OCI-LY7 (cell line): ENCODE measurements around the gene CTNNA2. TPM values are rescaled to one million over a fixed set of nuclear protein-coding genes. Genes with fewer than 3 reads are reported as not detected.

ENCODE experiments used
- BruUV-seq: library from RNA; stranded (reverse); fragments of 400-500 nt; replicated peaks from 2 replicates; lab custom pipeline; 2021; lab: Mats Ljungman, UMichigan
- CTCF ChIA-PET: fragments of 300-600 bp; sonication (Branson Sonifier 250); formaldehyde crosslinking; loops from one replicate; lab custom pipeline; 2022; ENCODE audit warnings: antibody characterized with exemption; ENCODE audit not compliant: unreplicated experiment; lab: Charles Lee
- POLR2A ChIA-PET: fragments of 300-600 bp; sonication (Branson Sonifier 250); formaldehyde crosslinking; loops from one replicate; lab custom pipeline; 2022; ENCODE audit warnings: antibody characterized with exemption; lab: Charles Lee
- DNase-seq: peaks from one replicate; pipeline ENCODE4 v3.0.0-alpha.2; 2015; ENCODE audit warnings: low spot score
- H2AFZ ChIP-seq: fragments of 200-600 bp; sonication (generic), shearing (Covaris generic); 2 replicates; pipeline ENCODE4 v1.6.1; 2014; ENCODE audit warnings: mild to moderate bottlenecking, antibody characterized with exemption, low read length, moderate library complexity
- H3K27ac ChIP-seq: fragments of 200-600 bp; sonication (generic); 2 replicates; pipeline ENCODE4 v1.5.1; 2014; ENCODE audit warnings: mixed run types, low read depth, mild to moderate bottlenecking, moderate library complexity, low read length, inconsistent platforms; ENCODE audit not compliant: poor library complexity, severe bottlenecking
- H3K36me3 ChIP-seq: fragments of 200-600 bp; sonication (generic); 2 replicates; pipeline ENCODE4 v1.6.1; 2014; ENCODE audit warnings: mild to moderate bottlenecking, antibody characterized with exemption, low read length, moderate library complexity, mixed read lengths; ENCODE audit not compliant: insufficient read depth
- H3K4me1 ChIP-seq: fragments of 200-600 bp; sonication (generic); 2 replicates; pipeline ENCODE4 v1.5.1; 2014; ENCODE audit warnings: mild to moderate bottlenecking, low read length; ENCODE audit not compliant: insufficient read depth, poor library complexity, severe bottlenecking
- H3K4me2 ChIP-seq: fragments of 200-600 bp; sonication (generic); 2 replicates; pipeline ENCODE4 v1.6.1; 2014; ENCODE audit warnings: mild to moderate bottlenecking, low read length
- H3K4me3 ChIP-seq: fragments of 200-600 bp; sonication (generic); 2 replicates; pipeline ENCODE4 v1.5.1; 2014; ENCODE audit warnings: mild to moderate bottlenecking, low read depth, low read length; ENCODE audit not compliant: poor library complexity, severe bottlenecking
- H3K79me2 ChIP-seq: fragments of 200-600 bp; sonication (generic); 2 replicates; pipeline ENCODE4 v1.6.1; 2016; ENCODE audit warnings: low read depth, mild to moderate bottlenecking, low read length, moderate library complexity, mixed read lengths; ENCODE audit not compliant: insufficient read depth
- H3K9me2 ChIP-seq: fragments of 200-600 bp; sonication (generic); 2 replicates; pipeline ENCODE4 v1.6.1; 2016; ENCODE audit warnings: mild to moderate bottlenecking, low read length, mixed read lengths; ENCODE audit not compliant: insufficient read depth
- H3K9me3 ChIP-seq: fragments of 200-600 bp; sonication (generic); 2 replicates; pipeline ENCODE4 v1.6.1; 2014; ENCODE audit warnings: mild to moderate bottlenecking, mixed run types, low read length, mixed read lengths
- H4K20me1 ChIP-seq: fragments of 200-600 bp; sonication (generic); 2 replicates; pipeline ENCODE4 v1.6.1; 2014; ENCODE audit warnings: mild to moderate bottlenecking, antibody characterized with exemption, low read length, moderate library complexity, mixed read lengths; ENCODE audit not compliant: insufficient read depth
- CTCF ChIP-seq: fragments of 200-600 bp; sonication (generic); conservative IDR thresholded peaks from 2 replicates; pipeline ENCODE4 v1.5.1; 2014; ENCODE audit warnings: mild to moderate bottlenecking, antibody characterized with exemption, low read length, moderate library complexity, mixed read lengths
- EZH2phosphoT487 ChIP-seq: fragments of 200-600 bp; sonication (generic); IDR thresholded peaks from 2 replicates; pipeline ENCODE4 v1.6.1; 2018; ENCODE audit warnings: low read depth, borderline replicate concordance, mild to moderate bottlenecking, mixed run types, antibody characterized with exemption, low read length, moderate library complexity, mixed read lengths
- intact Hi-C: fragments of 100-400 bp; cut with micrococcal nuclease; formaldehyde crosslinking; loops from one replicate; pipeline ENCODE4 v1.10.0; 2022; ENCODE audit not compliant: unreplicated experiment
- total RNA-seq, 2 experiments: library from RNA; depleted of rRNA in 1 of 2; stranded (reverse); fragments of >200 nt in 1 of 2; shearing (Covaris generic) in 1 of 2; gene quantifications; 2 replicates each; pipeline ENCODE4 v1.2.3, GENCODE V29; 2014 to 2022

CTNNA2 gene
- total RNA-seq, 2 experiments from 2014 or later: 0.19 to 2.7 TPM

DNA sequence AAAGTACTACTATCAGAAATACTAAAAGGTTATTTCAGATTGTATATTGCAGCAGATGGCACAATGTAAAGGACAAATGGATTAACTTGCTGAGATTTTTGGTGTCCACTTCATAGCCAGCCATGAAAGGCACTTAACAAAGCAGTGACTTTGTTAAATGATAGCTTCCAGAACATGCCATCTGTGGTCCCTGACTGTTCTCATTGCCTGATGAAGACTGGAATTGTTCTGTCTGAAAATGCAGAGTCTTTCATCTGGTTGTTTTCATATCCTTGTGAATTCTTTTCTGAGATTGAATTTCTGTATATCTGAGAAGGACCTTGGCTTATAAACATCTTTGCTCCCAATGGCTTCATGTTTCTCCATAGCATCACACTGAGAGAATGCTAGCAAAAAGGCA, 836.1 kb downstream of the CTNNA2 start:
- H3K9me2 ChIP-seq: no peaks in the 10 kb centered on the region
- H3K4me3 ChIP-seq: no peak overlapping the region
- no peaks in the 10 kb centered on the region for H3K79me2 ChIP-seq
- CTCF ChIA-PET: no interaction called here
- no TSS peak for BruUV-seq
- DNase-seq: no peak
- no peaks in the 10 kb centered on the region for H3K4me1 ChIP-seq
- POLR2A ChIA-PET: interaction anchor here (0.7 to 0.9 kb wide), 3 partner anchors 10 to 666 kb away, joined by 3 to 4 read pairs (median 4); no protein-coding TSS in a partner anchor
- H2AFZ ChIP-seq: no peak overlapping the region
- no peak overlapping the region for H3K27ac ChIP-seq
- H3K4me2 ChIP-seq: no peak overlapping the region
- intact Hi-C loops: no loop called here
- no peaks in the 10 kb centered on the region for H3K9me3 ChIP-seq
- no peaks in the 10 kb centered on the region for H3K36me3 ChIP-seq
- no peaks in the 10 kb centered on the region for H4K20me1 ChIP-seq
- TF ChIP-seq EZH2phosphoT487 (no peak), CTCF (no peak)

GRCh38 chr2:80351231-80351630, 838.4 kb downstream of the CTNNA2 start:
- H2AFZ ChIP-seq: no peak overlapping the region
- intact Hi-C loops: no loop called here
- CTCF ChIA-PET: no interaction called here
- H3K9me3 ChIP-seq: no peaks in the 10 kb centered on the region
- DNase-seq: no peak
- H4K20me1 ChIP-seq: no peaks in the 10 kb centered on the region
- no peaks in the 10 kb centered on the region for H3K9me2 ChIP-seq
- BruUV-seq: no TSS peak
- no peak overlapping the region for H3K4me2 ChIP-seq
- no peaks in the 10 kb centered on the region for H3K4me1 ChIP-seq
- no peak overlapping the region for H3K27ac ChIP-seq
- no peaks in the 10 kb centered on the region for H3K79me2 ChIP-seq
- no peaks in the 10 kb centered on the region for H3K36me3 ChIP-seq
- TF ChIP-seq EZH2phosphoT487 (no peak), CTCF (no peak)
- no peak overlapping the region for H3K4me3 ChIP-seq
- POLR2A ChIA-PET: no interaction called here

DNA sequence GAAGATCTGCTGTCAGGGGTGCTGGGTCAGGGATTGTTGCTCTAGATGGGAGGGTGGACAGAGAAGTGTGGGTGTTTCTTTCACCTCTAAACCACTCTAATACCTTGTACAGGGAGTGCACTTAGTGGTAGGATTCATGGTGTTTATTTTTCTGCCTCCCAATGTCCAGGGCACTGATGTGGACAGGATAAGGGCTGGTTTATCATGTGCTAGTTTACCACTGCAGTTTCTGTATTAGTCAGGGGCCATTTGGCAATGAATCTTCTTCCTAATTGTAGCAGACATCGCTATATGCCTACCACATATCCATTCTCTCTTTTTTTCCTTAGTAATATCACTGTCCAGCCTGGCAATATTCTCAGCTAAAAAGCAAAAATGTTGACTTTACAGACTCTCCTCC, 842.0 kb downstream of the CTNNA2 start:
- Histone ChIP-seq H3K36me3 (no peaks in the 10 kb centered on the region), H3K4me2 (no peak overlapping the region), H2AFZ (no peak overlapping the region), H4K20me1 (no peaks in the 10 kb centered on the region), H3K27ac (no peak overlapping the region), H3K4me3 (no peak overlapping the region), H3K9me3 (no peaks in the 10 kb centered on the region), H3K79me2 (no peaks in the 10 kb centered on the region), H3K9me2 (no peaks in the 10 kb centered on the region), H3K4me1 (no peaks in the 10 kb centered on the region)
- intact Hi-C loops: no loop called here
- ChIA-PET POLR2A (interaction anchor here (0.6 kb wide), 1 partner anchor 43 kb away, joined by 4 read pairs; no protein-coding TSS in a partner anchor), CTCF (no interaction called here)
- no TSS peak for BruUV-seq
- no peak for DNase-seq
- no peak for TF ChIP-seq CTCF
- no peak for TF ChIP-seq EZH2phosphoT487
